ENCODE results near the gene DHX35. TPM values are rescaled to one million over a fixed set of nuclear protein-coding genes. Genes with fewer than 3 reads are reported as not detected.

DHX35 gene
- total RNA-seq, 1 experiment from 2014 or later, result 20.4 TPM

GRCh38 chr20:38915355-38915754 lies 46.8 kb upstream of the DHX35 start (continued):
- TF ChIP-seq, protein P1, sequence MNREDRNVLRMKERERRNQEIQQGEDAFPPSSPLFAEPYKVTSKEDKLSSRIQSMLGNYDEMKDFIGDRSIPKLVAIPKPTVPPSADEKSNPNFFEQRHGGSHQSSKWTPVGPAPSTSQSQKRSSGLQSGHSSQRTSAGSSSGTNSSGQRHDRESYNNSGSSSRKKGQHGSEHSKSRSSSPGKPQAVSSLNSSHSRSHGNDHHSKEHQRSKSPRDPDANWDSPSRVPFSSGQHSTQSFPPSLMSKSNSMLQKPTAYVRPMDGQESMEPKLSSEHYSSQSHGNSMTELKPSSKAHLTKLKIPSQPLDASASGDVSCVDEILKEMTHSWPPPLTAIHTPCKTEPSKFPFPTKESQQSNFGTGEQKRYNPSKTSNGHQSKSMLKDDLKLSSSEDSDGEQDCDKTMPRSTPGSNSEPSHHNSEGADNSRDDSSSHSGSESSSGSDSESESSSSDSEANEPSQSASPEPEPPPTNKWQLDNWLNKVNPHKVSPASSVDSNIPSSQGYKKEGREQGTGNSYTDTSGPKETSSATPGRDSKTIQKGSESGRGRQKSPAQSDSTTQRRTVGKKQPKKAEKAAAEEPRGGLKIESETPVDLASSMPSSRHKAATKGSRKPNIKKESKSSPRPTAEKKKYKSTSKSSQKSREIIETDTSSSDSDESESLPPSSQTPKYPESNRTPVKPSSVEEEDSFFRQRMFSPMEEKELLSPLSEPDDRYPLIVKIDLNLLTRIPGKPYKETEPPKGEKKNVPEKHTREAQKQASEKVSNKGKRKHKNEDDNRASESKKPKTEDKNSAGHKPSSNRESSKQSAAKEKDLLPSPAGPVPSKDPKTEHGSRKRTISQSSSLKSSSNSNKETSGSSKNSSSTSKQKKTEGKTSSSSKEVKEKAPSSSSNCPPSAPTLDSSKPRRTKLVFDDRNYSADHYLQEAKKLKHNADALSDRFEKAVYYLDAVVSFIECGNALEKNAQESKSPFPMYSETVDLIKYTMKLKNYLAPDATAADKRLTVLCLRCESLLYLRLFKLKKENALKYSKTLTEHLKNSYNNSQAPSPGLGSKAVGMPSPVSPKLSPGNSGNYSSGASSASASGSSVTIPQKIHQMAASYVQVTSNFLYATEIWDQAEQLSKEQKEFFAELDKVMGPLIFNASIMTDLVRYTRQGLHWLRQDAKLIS (CRISPR knock-in tag; IDR thresholded peaks at IDR 0.05; ENCODE audit: borderline replicate concordance), result no peak
- TF ChIP-seq RELA (CRISPR knock-in tag; IDR thresholded peaks at IDR 0.05; ENCODE audit: borderline replicate concordance) (no peak), NR1H2 (CRISPR knock-in tag; IDR thresholded peaks at IDR 0.05) (no peak), CREM (CRISPR knock-in tag; IDR thresholded peaks at IDR 0.05) (no peak), USF1 (CRISPR knock-in tag; IDR thresholded peaks at IDR 0.05) (no peak), ESRRA (CRISPR knock-in tag; IDR thresholded peaks at IDR 0.05; ENCODE audit: borderline replicate concordance) (no peak), CDX4 (CRISPR knock-in tag; IDR thresholded peaks at IDR 0.05; ENCODE audit: borderline replicate concordance) (no peak), NFE2L1 (CRISPR knock-in tag; IDR thresholded peaks at IDR 0.05) (no peak), GTF2I (CRISPR knock-in tag; conservative IDR thresholded peaks at IDR 0.05) (no peak), ETV6 (CRISPR knock-in tag; IDR thresholded peaks at IDR 0.05) (no peak), ZNF121 (CRISPR knock-in tag; IDR thresholded peaks at IDR 0.05) (no peak)
- TF ChIP-seq, protein P2, sequence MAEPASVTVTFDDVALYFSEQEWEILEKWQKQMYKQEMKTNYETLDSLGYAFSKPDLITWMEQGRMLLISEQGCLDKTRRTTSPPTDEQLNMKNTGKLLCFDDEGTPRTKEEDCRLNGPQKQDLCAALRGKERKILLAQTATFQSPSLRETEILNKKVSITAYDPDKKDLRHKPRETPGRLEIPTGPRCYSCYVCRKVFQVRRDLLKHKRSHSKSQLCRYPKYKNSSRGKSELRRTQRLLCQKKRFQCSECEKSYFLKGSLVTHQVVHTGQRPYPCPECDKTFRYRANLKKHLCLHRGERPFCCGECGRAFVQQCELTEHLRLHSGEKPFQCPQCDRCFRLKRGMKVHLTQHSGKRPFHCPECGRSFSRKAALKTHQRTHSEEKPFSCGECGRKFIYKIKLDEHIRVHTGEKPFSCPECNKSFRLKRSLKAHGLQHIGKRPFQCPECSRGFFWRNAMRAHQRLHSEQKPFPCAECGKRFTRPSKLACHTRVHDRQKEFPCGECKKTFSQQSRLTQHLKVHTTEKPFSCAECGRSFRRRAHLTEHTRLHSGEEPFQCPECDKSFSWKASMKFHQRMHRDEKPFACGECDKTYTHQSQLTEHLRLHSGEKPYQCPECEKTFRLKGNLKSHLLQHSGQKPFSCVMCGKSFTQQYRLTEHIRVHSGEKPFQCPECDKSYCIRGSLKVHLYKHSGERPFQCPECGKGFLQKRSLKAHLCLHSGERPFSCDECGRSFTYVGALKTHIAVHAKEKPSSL (CRISPR knock-in tag; conservative IDR thresholded peaks at IDR 0.05), result no peak
- TF ChIP-seq, protein P3, sequence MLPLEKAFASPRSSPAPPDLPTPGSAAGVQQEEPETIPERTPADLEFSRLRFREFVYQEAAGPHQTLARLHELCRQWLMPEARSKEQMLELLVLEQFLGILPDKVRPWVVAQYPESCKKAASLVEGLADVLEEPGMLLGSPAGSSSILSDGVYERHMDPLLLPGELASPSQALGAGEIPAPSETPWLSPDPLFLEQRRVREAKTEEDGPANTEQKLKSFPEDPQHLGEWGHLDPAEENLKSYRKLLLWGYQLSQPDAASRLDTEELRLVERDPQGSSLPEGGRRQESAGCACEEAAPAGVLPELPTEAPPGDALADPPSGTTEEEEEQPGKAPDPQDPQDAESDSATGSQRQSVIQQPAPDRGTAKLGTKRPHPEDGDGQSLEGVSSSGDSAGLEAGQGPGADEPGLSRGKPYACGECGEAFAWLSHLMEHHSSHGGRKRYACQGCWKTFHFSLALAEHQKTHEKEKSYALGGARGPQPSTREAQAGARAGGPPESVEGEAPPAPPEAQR (CRISPR knock-in tag; IDR thresholded peaks at IDR 0.05), result no peak

DNA sequence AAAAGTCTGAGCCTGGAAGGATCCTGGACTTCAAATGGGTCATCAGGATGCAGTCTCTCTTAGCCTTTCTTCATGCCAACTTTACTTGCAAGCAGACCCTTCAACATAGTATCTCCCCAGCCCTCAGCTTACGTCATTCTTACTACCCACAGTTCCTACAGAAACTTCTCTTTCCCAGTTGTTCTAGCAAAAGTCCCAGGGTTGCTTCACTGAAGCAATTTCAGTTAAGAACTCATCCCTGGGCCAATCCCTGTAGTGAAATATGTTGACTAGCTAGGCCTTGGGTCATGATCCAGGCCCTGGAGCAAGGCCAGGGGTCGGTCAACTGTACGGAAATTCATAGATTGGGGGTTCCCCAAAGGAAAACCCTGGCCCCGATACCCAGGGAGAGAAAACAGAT lies 44.5 kb upstream of the DHX35 start:
- Mint-ChIP-seq H3K27ac (no peak overlapping the region), H3K4me1 (no peaks in the 10 kb centered on the region), H3K36me3 (no peaks in the 10 kb centered on the region), H3K27me3 (ENCODE audit: low read depth) (no peaks in the 10 kb centered on the region), H3K9me3 (no peaks in the 10 kb centered on the region), H3K4me3 (no peak overlapping the region)
- ATAC-seq (no peak), DNase-seq (ENCODE audit: low spot score) (no peak)
- no peak for TF ChIP-seq ZNF512 (CRISPR knock-in tag; IDR thresholded peaks at IDR 0.05; ENCODE audit: borderline replicate concordance)
- TF ChIP-seq ATF1 (CRISPR knock-in tag; IDR thresholded peaks at IDR 0.05), result no peak
- TF ChIP-seq ZNF232 (CRISPR knock-in tag; IDR thresholded peaks at IDR 0.05), result no peak
- no peak for TF ChIP-seq TEAD4 (CRISPR knock-in tag; IDR thresholded peaks at IDR 0.05)
- TF ChIP-seq FOXP4 (CRISPR knock-in tag; IDR thresholded peaks at IDR 0.05), result no peak
- TF ChIP-seq, protein P4, sequence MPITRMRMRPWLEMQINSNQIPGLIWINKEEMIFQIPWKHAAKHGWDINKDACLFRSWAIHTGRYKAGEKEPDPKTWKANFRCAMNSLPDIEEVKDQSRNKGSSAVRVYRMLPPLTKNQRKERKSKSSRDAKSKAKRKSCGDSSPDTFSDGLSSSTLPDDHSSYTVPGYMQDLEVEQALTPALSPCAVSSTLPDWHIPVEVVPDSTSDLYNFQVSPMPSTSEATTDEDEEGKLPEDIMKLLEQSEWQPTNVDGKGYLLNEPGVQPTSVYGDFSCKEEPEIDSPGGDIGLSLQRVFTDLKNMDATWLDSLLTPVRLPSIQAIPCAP (CRISPR knock-in tag; IDR thresholded peaks at IDR 0.05), result no peak
- TF ChIP-seq, protein P1 (CRISPR knock-in tag; IDR thresholded peaks at IDR 0.05; ENCODE audit: borderline replicate concordance), result no peak
- ChIA-PET POLR2A (no interaction called here), CTCF (interaction anchor here (1.4 kb wide), 1 partner anchor 9 kb away, joined by 6 read pairs; the partner anchor contains the start of gene FAM83D)
